Panc1 (cell line): ENCODE measurements around the gene DNAJC18. TPM values are rescaled to one million over a fixed set of nuclear protein-coding genes. Genes with fewer than 3 reads are reported as not detected.
"Not testable (repeated sequence)": the region's sequence is repeated elsewhere in the genome, so short reads cannot be mapped to it uniquely, and the experiment has no call there.

Experiments used
- ATAC-seq: fragments of 200-7000 bp; cut with Tn5 transposase; 2 replicates; pipeline ENCODE4 v1.9.1; 2020; ENCODE audit warnings: mild to moderate bottlenecking, moderate library complexity
- BruUV-seq: library from RNA; stranded (reverse); fragments of 400-500 nt; replicated peaks from 2 replicates; lab custom pipeline; 2021; lab: Mats Ljungman, UMichigan
- CTCF ChIA-PET: fragments of 300-600 bp; sonication (Branson Sonifier 250); formaldehyde crosslinking; loops from one replicate; lab custom pipeline; 2022; ENCODE audit warnings: antibody characterized with exemption; lab: Charles Lee
- POLR2A ChIA-PET: fragments of 300-600 bp; sonication (Branson Sonifier 250); formaldehyde crosslinking; loops from one replicate; lab custom pipeline; 2022; ENCODE audit warnings: antibody characterized with exemption; lab: Charles Lee
- DNase-seq: peaks from one replicate; pipeline ENCODE4 v3.0.0-alpha.2; 2010; ENCODE audit warnings: low read depth, low spot score
- H3K27ac ChIP-seq: 2 replicates; pipeline ENCODE4 v1.5.1; 2011; ENCODE audit warnings: mild to moderate bottlenecking, low read length, inconsistent platforms
- H3K27me3 ChIP-seq: fragments of 200-500 bp; sonication (Bioruptor generic); 2 replicates; pipeline ENCODE4 v1.6.0; 2014; ENCODE audit warnings: low read length, inconsistent platforms; ENCODE audit not compliant: control insufficient read depth, insufficient read depth
- H3K36me3 ChIP-seq: fragments of 200-500 bp; sonication (Bioruptor generic); 2 replicates; pipeline ENCODE4 v1.5.1; 2014; ENCODE audit warnings: inconsistent platforms, mild to moderate bottlenecking, low read length, moderate library complexity; ENCODE audit not compliant: control insufficient read depth, insufficient read depth
- H3K4me1 ChIP-seq: 2 replicates; pipeline ENCODE4 v1.5.1; 2011; ENCODE audit warnings: inconsistent platforms, mild to moderate bottlenecking, low read length, moderate library complexity; ENCODE audit not compliant: control insufficient read depth, insufficient read depth
- H3K4me3 ChIP-seq, 2 experiments: 2 replicates each; pipeline ENCODE4 v1.5.1; 2011 to 2012; ENCODE audit warnings: low read depth in 2 of 2, low read length in 2 of 2, mild to moderate bottlenecking in 2 of 2, inconsistent platforms in 1 of 2, moderate library complexity in 1 of 2
- H3K9me3 ChIP-seq: fragments of 200-500 bp; sonication (Bioruptor generic); 2 replicates; pipeline ENCODE4 v1.5.1; 2014; ENCODE audit warnings: low read depth, mild to moderate bottlenecking, inconsistent platforms, low read length, moderate library complexity; ENCODE audit not compliant: control insufficient read depth, insufficient read depth
- POLR2AphosphoS5 ChIP-seq: IDR thresholded peaks from 2 replicates; pipeline ENCODE4 v1.6.1; 2012; ENCODE audit warnings: mild to moderate bottlenecking, low read depth, low read length, moderate library complexity
- SIN3A ChIP-seq: IDR thresholded peaks from 2 replicates; pipeline ENCODE4 v1.6.1; 2012; ENCODE audit warnings: low read depth, mild to moderate bottlenecking, low read length, moderate library complexity, borderline replicate concordance; ENCODE audit not compliant: insufficient read depth
- TCF7L2 ChIP-seq: IDR thresholded peaks from 2 replicates; pipeline ENCODE4 v1.6.1; 2011; ENCODE audit warnings: mild to moderate bottlenecking, low read depth, low read length, inconsistent platforms
- in situ Hi-C: cut with HindIII; loops from 2 replicates; pipeline ENCODE4 v1.10.0; 2016; ENCODE audit warnings: low sequenced_read_pairs, low pct_unique_long_range_greater_than_20kb
- intact Hi-C: fragments of 100-400 bp; cut with micrococcal nuclease; formaldehyde crosslinking; loops from one replicate; pipeline ENCODE4 v1.10.0; 2022; ENCODE audit not compliant: unreplicated experiment
- total RNA-seq: library from RNA; stranded (reverse); gene quantifications from one replicate; pipeline ENCODE4 v1.2.1, GENCODE V29; 2021; ENCODE audit not compliant: unreplicated experiment
- TF ChIP-seq, protein P1 (sequence below), 2 experiments: IDR thresholded peaks; 2 replicates each; pipeline ENCODE4 v1.6.1; 2011 to 2012; ENCODE audit warnings: low read depth in 2 of 2, control low read depth in 1 of 2, low read length in 1 of 2, mild to moderate bottlenecking in 1 of 2, moderate library complexity in 1 of 2; ENCODE audit not compliant: insufficient read depth in 1 of 2
- TF ChIP-seq, protein P2 (sequence below): fragments of 450-650 bp; IDR thresholded peaks from 2 replicates; pipeline ENCODE4 v1.5.1; 2017; ENCODE audit warnings: mild to moderate bottlenecking

Gene DNAJC18
- total RNA-seq, 1 experiment from 2014 or later, result 8.8 TPM

DNA sequence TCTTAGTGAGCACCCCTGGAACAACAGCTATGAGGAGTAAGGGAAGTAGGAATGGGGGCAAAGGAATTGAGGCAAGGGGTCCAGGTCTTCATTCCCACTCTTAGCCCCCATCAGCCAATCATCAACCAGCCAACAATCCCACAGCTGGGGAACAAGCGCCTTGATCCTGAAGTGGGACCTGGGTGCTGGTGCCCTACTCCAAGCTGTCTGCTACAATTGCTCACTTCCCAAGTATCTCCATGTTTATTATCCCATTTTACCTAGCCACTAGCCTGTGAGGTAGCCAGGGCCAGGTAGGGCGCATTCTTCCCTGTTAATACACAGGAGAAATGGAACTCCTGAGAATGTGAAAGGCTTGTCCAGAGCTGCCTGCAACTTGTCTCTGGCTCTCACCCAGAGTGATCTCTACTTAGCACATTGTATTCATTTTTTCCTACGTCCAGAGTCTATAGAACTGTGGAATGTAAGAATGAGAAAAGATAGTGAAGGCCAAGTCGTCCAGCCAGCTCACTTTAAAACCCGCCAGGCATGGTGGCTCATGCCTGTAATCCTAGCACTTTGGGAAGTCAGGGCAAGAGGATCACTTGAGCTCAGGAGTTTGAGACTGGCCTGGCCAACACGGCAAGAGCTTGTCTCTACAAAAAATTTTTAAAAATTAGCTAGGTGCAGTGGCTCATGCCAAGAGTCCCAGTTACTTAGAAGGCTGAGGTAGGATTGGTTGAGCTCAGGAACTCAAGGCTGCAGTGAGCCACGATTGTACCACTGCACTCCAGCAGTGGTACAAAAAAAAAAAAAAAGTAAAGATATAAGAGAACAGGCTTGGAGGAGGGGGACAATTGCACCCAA is 6.2 kb upstream of the DNAJC18 start:
- in situ Hi-C loops (no loop called here), intact Hi-C loops (no loop called here)
- no TSS peak for BruUV-seq
- Histone ChIP-seq H3K4me1 (no peaks in the 10 kb centered on the region), H3K27ac (no peak overlapping the region), H3K4me3 (no peak overlapping the region), H3K9me3 (no peaks in the 10 kb centered on the region), H3K27me3 (no peaks in the 10 kb centered on the region; the same call in 1 of the 2 replicates), H3K36me3 (no peaks in the 10 kb centered on the region)
- ChIA-PET POLR2A (interaction anchor here (0.7 kb wide), 1 partner anchor 23 kb away, joined by 3 read pairs; no protein-coding TSS in a partner anchor), CTCF (no interaction called here)
- TF ChIP-seq SIN3A, result no peak
- TF ChIP-seq, protein P1, sequence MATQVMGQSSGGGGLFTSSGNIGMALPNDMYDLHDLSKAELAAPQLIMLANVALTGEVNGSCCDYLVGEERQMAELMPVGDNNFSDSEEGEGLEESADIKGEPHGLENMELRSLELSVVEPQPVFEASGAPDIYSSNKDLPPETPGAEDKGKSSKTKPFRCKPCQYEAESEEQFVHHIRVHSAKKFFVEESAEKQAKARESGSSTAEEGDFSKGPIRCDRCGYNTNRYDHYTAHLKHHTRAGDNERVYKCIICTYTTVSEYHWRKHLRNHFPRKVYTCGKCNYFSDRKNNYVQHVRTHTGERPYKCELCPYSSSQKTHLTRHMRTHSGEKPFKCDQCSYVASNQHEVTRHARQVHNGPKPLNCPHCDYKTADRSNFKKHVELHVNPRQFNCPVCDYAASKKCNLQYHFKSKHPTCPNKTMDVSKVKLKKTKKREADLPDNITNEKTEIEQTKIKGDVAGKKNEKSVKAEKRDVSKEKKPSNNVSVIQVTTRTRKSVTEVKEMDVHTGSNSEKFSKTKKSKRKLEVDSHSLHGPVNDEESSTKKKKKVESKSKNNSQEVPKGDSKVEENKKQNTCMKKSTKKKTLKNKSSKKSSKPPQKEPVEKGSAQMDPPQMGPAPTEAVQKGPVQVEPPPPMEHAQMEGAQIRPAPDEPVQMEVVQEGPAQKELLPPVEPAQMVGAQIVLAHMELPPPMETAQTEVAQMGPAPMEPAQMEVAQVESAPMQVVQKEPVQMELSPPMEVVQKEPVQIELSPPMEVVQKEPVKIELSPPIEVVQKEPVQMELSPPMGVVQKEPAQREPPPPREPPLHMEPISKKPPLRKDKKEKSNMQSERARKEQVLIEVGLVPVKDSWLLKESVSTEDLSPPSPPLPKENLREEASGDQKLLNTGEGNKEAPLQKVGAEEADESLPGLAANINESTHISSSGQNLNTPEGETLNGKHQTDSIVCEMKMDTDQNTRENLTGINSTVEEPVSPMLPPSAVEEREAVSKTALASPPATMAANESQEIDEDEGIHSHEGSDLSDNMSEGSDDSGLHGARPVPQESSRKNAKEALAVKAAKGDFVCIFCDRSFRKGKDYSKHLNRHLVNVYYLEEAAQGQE (IDR thresholded peaks at IDR 0.05; ENCODE audit: insufficient read depth in 1 of 2, low read depth in 2 of 2, low read length in 1 of 2), result no peak
- TF ChIP-seq TCF7L2, result no peak
- TF ChIP-seq, protein P2, sequence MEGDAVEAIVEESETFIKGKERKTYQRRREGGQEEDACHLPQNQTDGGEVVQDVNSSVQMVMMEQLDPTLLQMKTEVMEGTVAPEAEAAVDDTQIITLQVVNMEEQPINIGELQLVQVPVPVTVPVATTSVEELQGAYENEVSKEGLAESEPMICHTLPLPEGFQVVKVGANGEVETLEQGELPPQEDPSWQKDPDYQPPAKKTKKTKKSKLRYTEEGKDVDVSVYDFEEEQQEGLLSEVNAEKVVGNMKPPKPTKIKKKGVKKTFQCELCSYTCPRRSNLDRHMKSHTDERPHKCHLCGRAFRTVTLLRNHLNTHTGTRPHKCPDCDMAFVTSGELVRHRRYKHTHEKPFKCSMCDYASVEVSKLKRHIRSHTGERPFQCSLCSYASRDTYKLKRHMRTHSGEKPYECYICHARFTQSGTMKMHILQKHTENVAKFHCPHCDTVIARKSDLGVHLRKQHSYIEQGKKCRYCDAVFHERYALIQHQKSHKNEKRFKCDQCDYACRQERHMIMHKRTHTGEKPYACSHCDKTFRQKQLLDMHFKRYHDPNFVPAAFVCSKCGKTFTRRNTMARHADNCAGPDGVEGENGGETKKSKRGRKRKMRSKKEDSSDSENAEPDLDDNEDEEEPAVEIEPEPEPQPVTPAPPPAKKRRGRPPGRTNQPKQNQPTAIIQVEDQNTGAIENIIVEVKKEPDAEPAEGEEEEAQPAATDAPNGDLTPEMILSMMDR, result no peak
- no peak for TF ChIP-seq POLR2AphosphoS5
- no peak for DNase-seq
- ATAC-seq, result 0 out of 2 replicates have a peak, but pooled peaks have one; percentile 43

DNA sequence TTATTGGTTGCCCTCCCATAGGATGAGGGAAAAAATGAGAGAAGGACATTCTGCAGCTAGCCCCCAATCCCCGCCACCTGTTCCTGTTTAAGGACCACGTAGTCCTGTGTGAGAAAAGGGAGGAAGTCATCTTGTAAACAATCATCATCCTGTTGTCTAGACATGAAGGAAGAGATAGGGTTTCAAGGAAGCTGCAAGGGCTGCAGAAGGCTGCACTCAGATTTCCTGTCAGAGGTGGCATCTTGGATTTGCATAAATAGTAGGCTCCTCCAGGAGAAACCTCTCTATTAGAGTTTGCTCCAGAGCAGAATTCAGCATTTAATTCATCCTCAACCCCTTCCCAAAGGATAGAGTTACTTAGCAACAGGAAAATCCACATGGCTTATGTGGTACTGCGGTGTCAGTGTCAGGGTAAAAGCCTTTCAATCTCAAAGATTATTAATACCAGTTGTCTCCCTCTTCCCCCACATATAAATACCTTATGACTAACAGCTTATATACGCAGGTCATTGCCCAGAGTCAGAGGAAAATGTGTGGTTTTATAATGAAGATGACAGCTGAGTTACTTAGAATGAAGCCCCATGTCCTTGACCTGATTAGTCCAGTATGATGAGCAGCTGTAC is 4.6 kb upstream of the DNAJC18 start:
- POLR2A ChIA-PET, result no interaction called here
- no peak overlapping the region for H3K27ac ChIP-seq
- H3K4me3 ChIP-seq, result no peak overlapping the region
- intact Hi-C loops, result no loop called here
- H3K4me1 ChIP-seq, result no peaks in the 10 kb centered on the region
- CTCF ChIA-PET, result interaction anchor here (0.5 kb wide), 1 partner anchor 1101 kb away, joined by 3 read pairs; no protein-coding TSS in a partner anchor
- DNase-seq, result no peak
- ATAC-seq, result no peak
- in situ Hi-C loops, result no loop called here
- H3K36me3 ChIP-seq, result no peaks in the 10 kb centered on the region
- BruUV-seq, result no TSS peak
- TF ChIP-seq, protein P2, result no peak
- TF ChIP-seq SIN3A (no peak), POLR2AphosphoS5 (no peak)
- no peaks in the 10 kb centered on the region; the same call in 1 of the 2 replicates for H3K27me3 ChIP-seq
- no peaks in the 10 kb centered on the region for H3K9me3 ChIP-seq

DNA sequence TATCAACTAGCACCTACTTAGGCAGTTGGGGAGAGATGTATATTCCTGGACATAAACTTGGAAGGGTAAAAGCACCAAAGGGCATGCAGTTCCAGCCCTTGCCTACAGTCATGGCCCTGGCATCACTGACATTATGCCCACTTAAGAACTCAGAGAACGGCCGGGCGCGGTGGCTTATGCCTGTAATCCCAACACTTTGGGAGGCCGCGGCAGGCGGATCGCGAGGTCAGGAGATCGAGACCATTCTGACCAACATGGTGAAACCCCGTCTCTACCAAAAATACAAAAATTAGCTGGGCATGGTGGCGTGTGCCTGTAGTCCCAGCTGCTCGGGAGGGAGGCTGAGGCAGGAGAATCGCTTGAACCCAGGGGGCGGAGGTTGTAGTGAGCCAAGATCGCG is 1.1 kb upstream of the DNAJC18 start:
- POLR2A ChIA-PET, CTCF ChIA-PET: not testable (repeated sequence)

More for the DNA sequence above, 1.1 kb upstream of the DNAJC18 start:
- H3K27me3 ChIP-seq, H3K9me3 ChIP-seq, H3K4me1 ChIP-seq, DNase-seq, H3K36me3 ChIP-seq, H3K27ac ChIP-seq, intact Hi-C loops, ATAC-seq, H3K4me3 ChIP-seq, in situ Hi-C loops, BruUV-seq: not testable (repeated sequence)
